ENCODE results near the gene DPYSL3.

The DPYSL3 gene

GRCh38 chr5:147482706-147483180, 27.1 kb downstream of the DPYSL3 start:
- TF ChIP-seq ZFX (IDR thresholded peaks at IDR 0.05; ENCODE audit: borderline replicate concordance) (no peak), CTCF (IDR thresholded peaks at IDR 0.05) (no peak)
- no peak overlapping the region for H3K27ac ChIP-seq

- H3K27ac ChIP-seq: no peak overlapping the region
- TF ChIP-seq ZFX (IDR thresholded peaks at IDR 0.05; ENCODE audit: borderline replicate concordance) (no peak), CTCF (IDR thresholded peaks at IDR 0.05) (no peak)
Observed at GRCh38 chr5:147481874-147482705, 27.8 kb downstream of the DPYSL3 start.

- TF ChIP-seq CTCF (IDR thresholded peaks at IDR 0.05) (no peak), ZFX (IDR thresholded peaks at IDR 0.05; ENCODE audit: borderline replicate concordance) (no peak)
- H3K27ac ChIP-seq: no peak overlapping the region
Observed at GRCh38 chr5:147481376-147481775, 28.5 kb downstream of the DPYSL3 start.

- no peak overlapping the region for H3K27ac ChIP-seq
- TF ChIP-seq CTCF (IDR thresholded peaks at IDR 0.05) (no peak), ZFX (IDR thresholded peaks at IDR 0.05; ENCODE audit: borderline replicate concordance) (no peak)
Observed at GRCh38 chr5:147479949-147480348, 29.9 kb downstream of the DPYSL3 start.

- H3K27ac ChIP-seq: no peak overlapping the region
- TF ChIP-seq CTCF (IDR thresholded peaks at IDR 0.05) (no peak), ZFX (IDR thresholded peaks at IDR 0.05; ENCODE audit: borderline replicate concordance) (no peak)
Observed at GRCh38 chr5:147479444-147479843, 30.4 kb downstream of the DPYSL3 start.

- TF ChIP-seq CTCF (IDR thresholded peaks at IDR 0.05) (no peak), ZFX (IDR thresholded peaks at IDR 0.05; ENCODE audit: borderline replicate concordance) (no peak)
- no peak overlapping the region for H3K27ac ChIP-seq
Observed at GRCh38 chr5:147474140-147474539, 35.7 kb downstream of the DPYSL3 start.
